PC-9 (cell line): ENCODE data around the gene GABPB1. TPM values are rescaled to one million over a fixed set of nuclear protein-coding genes. Genes with fewer than 3 reads are reported as not detected.

Experiments
- BruUV-seq: library from RNA; stranded (reverse); fragments of 400-500 nt; replicated peaks from 2 replicates; lab custom pipeline; 2021; lab: Mats Ljungman, UMichigan
- CTCF ChIA-PET: fragments of 300-600 bp; sonication (Branson Sonifier 250); formaldehyde crosslinking; loops from one replicate; lab custom pipeline; 2022; ENCODE audit warnings: antibody characterized with exemption; lab: Charles Lee
- POLR2A ChIA-PET: fragments of 300-600 bp; sonication (Branson Sonifier 250); formaldehyde crosslinking; loops from one replicate; lab custom pipeline; 2022; ENCODE audit warnings: antibody characterized with exemption; ENCODE audit not compliant: unreplicated experiment; lab: Charles Lee
- DNase-seq, 2 experiments: peaks; one replicate each; pipeline versions ENCODE4 v3.0.0 to v3.0.0-alpha.2; 2015 to 2022; ENCODE audit warnings: mixed read lengths in 1 of 2
- H2AFZ ChIP-seq: fragments of 200-600 bp; sonication (generic); 2 replicates; pipeline ENCODE4 v1.8.1; 2017; ENCODE audit warnings: antibody characterized with exemption
- H3F3A ChIP-seq: fragments of 200-600 bp; sonication (generic); 2 replicates; pipeline ENCODE4 v1.8.1; 2017; ENCODE audit warnings: antibody characterized with exemption, mild to moderate bottlenecking, low read depth; ENCODE audit not compliant: insufficient read depth
- H3K27ac ChIP-seq: fragments of 200-600 bp; sonication (generic); 2 replicates; pipeline ENCODE4 v1.6.1; 2016; ENCODE audit warnings: mixed run types
- H3K27me3 ChIP-seq: fragments of 200-600 bp; sonication (generic); 2 replicates; pipeline ENCODE4 v1.6.1; 2016; ENCODE audit warnings: low read depth, mixed run types; ENCODE audit not compliant: insufficient read depth
- H3K36me3 ChIP-seq: fragments of 200-600 bp; sonication (generic); 2 replicates; pipeline ENCODE4 v1.6.1; 2016; ENCODE audit warnings: low read depth, mixed run types
- H3K4me1 ChIP-seq: fragments of 200-600 bp; sonication (generic); replicated peaks from 2 replicates; pipeline ENCODE4 v1.6.1; 2016; ENCODE audit warnings: mixed run types; ENCODE audit not compliant: insufficient read depth
- H3K4me2 ChIP-seq: fragments of 200-600 bp; sonication (generic); 2 replicates; pipeline ENCODE4 v1.6.1; 2017; ENCODE audit warnings: mixed run types
- H3K4me3 ChIP-seq: fragments of 200-600 bp; sonication (generic); 2 replicates; pipeline ENCODE4 v1.6.1; 2016; ENCODE audit warnings: mixed run types
- H3K79me2 ChIP-seq: fragments of 200-600 bp; sonication (generic); 2 replicates; pipeline ENCODE4 v1.6.1; 2017; ENCODE audit warnings: low read depth, mixed run types
- H3K9me2 ChIP-seq: fragments of 200-600 bp; sonication (generic); 2 replicates; pipeline ENCODE4 v1.8.1; 2017; ENCODE audit warnings: mild to moderate bottlenecking; ENCODE audit not compliant: insufficient read depth
- H3K9me3 ChIP-seq: fragments of 200-600 bp; sonication (generic); 2 replicates; pipeline ENCODE4 v1.8.1; 2016; ENCODE audit warnings: low read depth; ENCODE audit not compliant: insufficient read depth
- H4K20me1 ChIP-seq: fragments of 200-600 bp; sonication (generic); 2 replicates; pipeline ENCODE4 v1.8.1; 2017; ENCODE audit not compliant: insufficient read depth
- EZH2 ChIP-seq: fragments of 200-600 bp; sonication (generic); IDR thresholded peaks from 2 replicates; pipeline ENCODE4 v1.8.0; 2017; ENCODE audit warnings: antibody characterized with exemption, low read depth
- intact Hi-C: fragments of 100-400 bp; cut with micrococcal nuclease; formaldehyde crosslinking; loops from one replicate; pipeline ENCODE4 v1.10.0; 2022; ENCODE audit not compliant: unreplicated experiment
- total RNA-seq: library from RNA; stranded (reverse); gene quantifications from 2 replicates; pipeline ENCODE4 v1.2.3, GENCODE V29; 2021
- TF ChIP-seq, protein P1 (sequence below): fragments of 200-600 bp; sonication (generic); conservative IDR thresholded peaks from 2 replicates; pipeline ENCODE4 v1.6.1; 2017; ENCODE audit warnings: mixed run types, antibody characterized with exemption, mild to moderate bottlenecking, moderate library complexity

Gene GABPB1
- total RNA-seq, 1 experiment from 2014 or later, result 21.7 TPM

DNA sequence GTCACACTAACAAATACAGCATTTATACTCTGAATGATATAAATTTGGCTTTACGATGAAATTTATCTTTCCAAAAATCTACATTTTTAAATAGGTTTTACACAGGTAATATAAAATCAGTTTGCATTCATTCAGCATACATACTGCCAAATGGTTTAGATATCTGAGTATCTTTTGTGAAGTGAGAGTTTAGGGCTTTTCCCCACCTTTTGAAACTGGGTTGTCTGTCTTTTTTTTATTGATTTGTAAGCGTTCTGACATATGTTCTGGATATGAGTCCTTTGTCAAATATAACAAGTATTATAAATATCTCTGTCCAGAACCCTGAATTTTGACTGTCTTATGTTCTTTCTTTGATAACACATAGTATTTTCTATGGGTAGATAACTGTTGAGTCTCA is 42.4 kb downstream of the GABPB1 start:
- H3K4me1 ChIP-seq, result 0 out of 2 replicates have a peak, but pooled peaks cover 9% of the 10 kb centered on the region
- no peaks in the 10 kb centered on the region for H4K20me1 ChIP-seq
- H3K4me2 ChIP-seq, result no peak overlapping the region
- peaks cover 3% of the 10 kb centered on the region; the same call in 1 of the 2 replicates for H3F3A ChIP-seq
- no peaks in the 10 kb centered on the region for H3K9me2 ChIP-seq
- no peak overlapping the region for H2AFZ ChIP-seq
- H3K36me3 ChIP-seq, result no peaks in the 10 kb centered on the region
- no TSS peak for BruUV-seq
- CTCF ChIA-PET, result no interaction called here
- DNase-seq, result no peak
- TF ChIP-seq, protein P1, sequence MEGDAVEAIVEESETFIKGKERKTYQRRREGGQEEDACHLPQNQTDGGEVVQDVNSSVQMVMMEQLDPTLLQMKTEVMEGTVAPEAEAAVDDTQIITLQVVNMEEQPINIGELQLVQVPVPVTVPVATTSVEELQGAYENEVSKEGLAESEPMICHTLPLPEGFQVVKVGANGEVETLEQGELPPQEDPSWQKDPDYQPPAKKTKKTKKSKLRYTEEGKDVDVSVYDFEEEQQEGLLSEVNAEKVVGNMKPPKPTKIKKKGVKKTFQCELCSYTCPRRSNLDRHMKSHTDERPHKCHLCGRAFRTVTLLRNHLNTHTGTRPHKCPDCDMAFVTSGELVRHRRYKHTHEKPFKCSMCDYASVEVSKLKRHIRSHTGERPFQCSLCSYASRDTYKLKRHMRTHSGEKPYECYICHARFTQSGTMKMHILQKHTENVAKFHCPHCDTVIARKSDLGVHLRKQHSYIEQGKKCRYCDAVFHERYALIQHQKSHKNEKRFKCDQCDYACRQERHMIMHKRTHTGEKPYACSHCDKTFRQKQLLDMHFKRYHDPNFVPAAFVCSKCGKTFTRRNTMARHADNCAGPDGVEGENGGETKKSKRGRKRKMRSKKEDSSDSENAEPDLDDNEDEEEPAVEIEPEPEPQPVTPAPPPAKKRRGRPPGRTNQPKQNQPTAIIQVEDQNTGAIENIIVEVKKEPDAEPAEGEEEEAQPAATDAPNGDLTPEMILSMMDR, result no peak
- H3K9me3 ChIP-seq, result no peaks in the 10 kb centered on the region
- H3K27me3 ChIP-seq, result no peaks in the 10 kb centered on the region
- no peak overlapping the region for H3K4me3 ChIP-seq
- intact Hi-C loops, result no loop called here
- 0 out of 2 replicates have a peak overlapping the region, but pooled peaks have one; percentile 4 for H3K27ac ChIP-seq
- peaks cover 10% of the 10 kb centered on the region for H3K79me2 ChIP-seq
- POLR2A ChIA-PET, result no interaction called here

DNA sequence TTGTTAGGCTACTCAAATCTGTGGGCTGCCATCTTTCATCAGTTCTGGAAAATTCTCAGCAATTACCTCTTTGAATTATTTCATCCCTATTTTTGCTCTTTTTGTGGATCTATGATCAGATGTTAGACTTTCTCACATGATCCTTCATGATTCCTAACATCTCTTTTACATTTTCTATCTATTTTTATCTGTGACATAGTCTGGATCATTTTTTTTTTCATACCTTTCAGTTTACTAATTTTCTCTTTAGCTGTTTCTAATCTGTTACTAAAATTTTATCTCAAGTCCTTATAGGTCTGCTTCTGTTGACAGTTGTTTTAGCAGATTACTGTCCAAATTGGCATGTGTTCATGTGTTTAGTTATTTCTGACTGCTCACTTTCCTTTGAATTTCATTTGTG is 47.2 kb downstream of the GABPB1 start:
- BruUV-seq, result no TSS peak
- no peaks in the 10 kb centered on the region for H3K79me2 ChIP-seq
- H3K4me1 ChIP-seq, result no peaks in the 10 kb centered on the region
- H3K4me3 ChIP-seq, result no peak overlapping the region
- no peaks in the 10 kb centered on the region for H3K27me3 ChIP-seq
- H3K4me2 ChIP-seq, result no peak overlapping the region
- DNase-seq, result no peak
- H3K9me3 ChIP-seq, result no peaks in the 10 kb centered on the region
- H3K9me2 ChIP-seq, result no peaks in the 10 kb centered on the region
- 0 out of 2 replicates have a peak, but pooled peaks cover 4% of the 10 kb centered on the region for H3K36me3 ChIP-seq
- TF ChIP-seq, protein P1, result no peak
- no peak for TF ChIP-seq EZH2
- H4K20me1 ChIP-seq, result no peaks in the 10 kb centered on the region
- CTCF ChIA-PET, result no interaction called here
- no peaks in the 10 kb centered on the region for H3F3A ChIP-seq
- H2AFZ ChIP-seq, result no peak overlapping the region
- no peak overlapping the region for H3K27ac ChIP-seq
- POLR2A ChIA-PET, result no interaction called here
- intact Hi-C loops, result no loop called here

DNA sequence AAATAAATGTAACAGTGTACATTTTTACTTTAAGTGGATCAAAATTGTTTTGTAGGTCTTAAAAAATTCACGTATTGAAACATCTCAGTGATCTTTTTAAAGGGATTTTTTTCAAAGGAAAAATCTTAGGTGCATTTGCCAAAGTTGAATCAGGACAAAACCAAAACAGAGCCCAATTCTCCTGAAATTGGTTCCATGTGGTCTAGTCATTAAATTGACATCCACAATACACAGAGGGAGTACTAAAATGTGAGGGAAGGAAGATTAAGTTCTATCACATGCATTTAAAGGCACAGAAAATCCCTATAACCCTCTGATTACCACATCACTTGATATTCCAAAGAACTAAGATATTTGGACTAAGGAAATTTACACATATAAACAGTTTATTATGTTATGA is 50.2 kb downstream of the GABPB1 start:
- TF ChIP-seq, protein P1, result no peak
- no peak for TF ChIP-seq EZH2
- ChIA-PET POLR2A (interaction anchor here (0.5 kb wide), 1 partner anchor 285 kb away, joined by 6 read pairs; no protein-coding TSS in a partner anchor), CTCF (no interaction called here)
- 0 out of 2 replicates have a peak, but pooled peaks cover 12% of the 10 kb centered on the region for H3K36me3 ChIP-seq
- no peak overlapping the region for H3K4me3 ChIP-seq
- intact Hi-C loops, result no loop called here
- H3K27ac ChIP-seq, result no peak overlapping the region
- no peaks in the 10 kb centered on the region for H4K20me1 ChIP-seq
- no peaks in the 10 kb centered on the region for H3K9me2 ChIP-seq
- no TSS peak for BruUV-seq
- H3F3A ChIP-seq, result no peaks in the 10 kb centered on the region
- H2AFZ ChIP-seq, result no peak overlapping the region
- H3K9me3 ChIP-seq, result no peaks in the 10 kb centered on the region
- H3K79me2 ChIP-seq, result no peaks in the 10 kb centered on the region
- DNase-seq, result no peak
- H3K4me1 ChIP-seq, result no peaks in the 10 kb centered on the region
- no peaks in the 10 kb centered on the region for H3K27me3 ChIP-seq
- H3K4me2 ChIP-seq, result no peak overlapping the region
